GM13977 (cell line): ENCODE measurements around the gene FAM163A.
"Not testable (repeated sequence)": the region's sequence is repeated elsewhere in the genome, so short reads cannot be mapped to it uniquely, and the experiment has no call there.

Experiments
- DNase-seq: peaks from one replicate; pipeline ENCODE4 v3.0.0; 2012; ENCODE audit warnings: low spot score
- in situ Hi-C: fragments of 300-500 bp; cut with MboI; formaldehyde crosslinking; loops from one replicate; pipeline ENCODE4 v1.12.0; 2022; ENCODE audit warnings: low sequenced_read_pairs, low pct_unique_long_range_greater_than_20kb, mixed read lengths, inconsistent platforms; ENCODE audit not compliant: unreplicated experiment
- TF ChIP-seq, protein P1 (sequence below): IDR thresholded peaks from 2 replicates; pipeline ENCODE4 v1.5.1; 2012; ENCODE audit warnings: mild to moderate bottlenecking, control low read depth; ENCODE audit not compliant: insufficient read depth; ENCODE audit errors: extremely low read depth, missing control alignments

The FAM163A gene

DNA sequence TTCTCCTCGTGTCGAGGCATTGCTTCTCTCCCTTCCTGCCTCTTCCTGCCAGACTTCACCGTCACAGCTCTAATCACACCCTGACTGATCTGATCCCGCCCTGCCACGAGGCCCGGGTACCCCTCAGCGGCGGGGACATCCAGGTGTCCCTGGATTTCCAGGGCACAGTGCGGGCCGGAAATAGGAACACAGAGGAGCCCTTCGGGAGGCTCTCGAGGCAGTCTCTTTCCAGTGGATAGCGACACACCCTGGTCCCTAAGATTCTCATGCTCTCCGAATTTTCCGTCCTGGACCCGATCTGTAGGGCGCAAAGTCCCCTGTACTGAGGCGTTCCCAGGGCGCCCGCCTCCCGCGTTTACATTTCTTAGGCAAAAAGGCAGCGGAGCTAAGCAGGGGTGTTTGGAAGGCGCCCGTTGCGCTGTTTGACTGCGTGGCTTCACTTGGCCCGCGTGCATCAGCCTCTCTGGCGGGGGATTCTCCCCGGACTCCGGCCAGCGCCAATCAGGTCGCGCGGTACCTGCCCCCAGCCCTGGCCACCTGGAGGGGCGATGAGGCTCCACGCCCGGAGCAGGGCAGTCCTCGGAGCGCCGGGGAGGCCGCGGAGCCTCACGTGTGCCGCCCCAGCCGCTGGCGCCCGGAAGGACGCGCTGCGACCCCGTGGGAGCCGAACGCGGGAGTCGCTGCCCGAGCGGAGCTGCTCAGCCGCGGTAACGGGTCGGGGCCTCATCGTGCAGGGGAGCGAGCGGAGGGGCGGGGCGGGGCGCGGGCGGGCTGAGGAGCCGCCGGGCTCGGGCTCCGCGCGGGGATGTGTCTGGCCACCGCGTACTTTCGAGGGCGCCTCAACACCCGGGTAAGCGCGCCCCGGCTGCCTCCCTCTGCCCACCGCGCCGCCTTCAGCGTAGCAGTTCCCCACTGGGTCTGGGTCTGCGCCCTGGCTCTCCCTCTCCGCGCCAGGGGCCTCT, at the start of gene FAM163A:
Gene FAM163A, plus strand, starts transcription at position 575 of the 962 bp plus-strand sequence. CDS start 69,807 bp downstream, outside the sequence.
- peak; percentile 28 for DNase-seq
- TF ChIP-seq, protein P1, sequence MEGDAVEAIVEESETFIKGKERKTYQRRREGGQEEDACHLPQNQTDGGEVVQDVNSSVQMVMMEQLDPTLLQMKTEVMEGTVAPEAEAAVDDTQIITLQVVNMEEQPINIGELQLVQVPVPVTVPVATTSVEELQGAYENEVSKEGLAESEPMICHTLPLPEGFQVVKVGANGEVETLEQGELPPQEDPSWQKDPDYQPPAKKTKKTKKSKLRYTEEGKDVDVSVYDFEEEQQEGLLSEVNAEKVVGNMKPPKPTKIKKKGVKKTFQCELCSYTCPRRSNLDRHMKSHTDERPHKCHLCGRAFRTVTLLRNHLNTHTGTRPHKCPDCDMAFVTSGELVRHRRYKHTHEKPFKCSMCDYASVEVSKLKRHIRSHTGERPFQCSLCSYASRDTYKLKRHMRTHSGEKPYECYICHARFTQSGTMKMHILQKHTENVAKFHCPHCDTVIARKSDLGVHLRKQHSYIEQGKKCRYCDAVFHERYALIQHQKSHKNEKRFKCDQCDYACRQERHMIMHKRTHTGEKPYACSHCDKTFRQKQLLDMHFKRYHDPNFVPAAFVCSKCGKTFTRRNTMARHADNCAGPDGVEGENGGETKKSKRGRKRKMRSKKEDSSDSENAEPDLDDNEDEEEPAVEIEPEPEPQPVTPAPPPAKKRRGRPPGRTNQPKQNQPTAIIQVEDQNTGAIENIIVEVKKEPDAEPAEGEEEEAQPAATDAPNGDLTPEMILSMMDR = no peak
- in situ Hi-C loops = no loop called here

DNA sequence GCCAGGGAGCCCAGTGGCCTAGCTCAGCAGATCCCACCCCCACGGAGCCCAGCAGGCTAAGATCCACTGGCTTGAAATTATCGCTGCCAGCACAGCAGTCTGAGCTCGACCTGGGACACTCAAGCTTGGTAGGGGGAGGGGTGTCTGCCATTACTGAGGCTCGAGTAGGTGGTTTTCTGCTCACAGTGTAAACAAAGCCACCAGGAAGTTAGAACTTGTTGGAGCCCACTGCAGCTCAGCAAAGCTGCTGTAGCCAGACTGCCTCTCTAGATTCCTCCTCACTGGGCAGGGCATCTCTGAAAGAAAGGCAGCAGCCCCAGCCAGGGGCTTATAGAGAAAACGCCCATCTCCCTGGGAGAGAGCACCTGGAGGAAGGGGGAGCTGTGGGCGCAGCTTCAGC, 48.6 kb upstream of the FAM163A start:
- DNase-seq, in situ Hi-C loops: not testable (repeated sequence)

DNA sequence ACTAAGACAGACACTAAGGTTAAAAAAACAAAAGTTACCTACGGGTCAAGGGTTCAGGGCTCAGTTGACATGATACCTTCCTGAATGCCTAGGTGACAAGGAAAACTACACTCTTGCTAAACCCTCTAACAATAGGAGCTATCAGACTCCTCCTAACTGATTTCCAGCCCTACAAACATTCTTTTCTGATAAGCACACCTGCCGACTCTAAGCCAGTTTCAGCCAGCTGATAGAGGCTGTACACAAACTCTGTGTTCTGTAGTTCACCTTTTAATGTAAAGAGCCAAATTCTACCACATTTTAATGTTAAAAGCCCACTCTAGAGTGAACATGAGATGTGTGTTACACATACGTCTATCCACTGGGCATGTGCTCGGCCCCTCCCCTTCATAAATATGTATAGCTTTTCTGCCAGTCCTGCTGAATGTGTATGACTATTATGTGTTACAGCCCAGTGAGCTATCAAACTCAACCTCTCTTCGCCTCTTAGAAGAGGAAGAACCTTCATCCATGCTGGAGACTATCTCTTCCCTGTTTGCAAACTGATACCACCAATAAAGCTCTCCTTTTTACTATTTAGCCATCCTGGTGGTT, 40.0 kb upstream of the FAM163A start:
- TF ChIP-seq, protein P1 = no peak
- in situ Hi-C loops = loop anchor here (25.0 kb wide), 1 partner anchor 484 kb away; no protein-coding TSS in a partner anchor

DNA sequence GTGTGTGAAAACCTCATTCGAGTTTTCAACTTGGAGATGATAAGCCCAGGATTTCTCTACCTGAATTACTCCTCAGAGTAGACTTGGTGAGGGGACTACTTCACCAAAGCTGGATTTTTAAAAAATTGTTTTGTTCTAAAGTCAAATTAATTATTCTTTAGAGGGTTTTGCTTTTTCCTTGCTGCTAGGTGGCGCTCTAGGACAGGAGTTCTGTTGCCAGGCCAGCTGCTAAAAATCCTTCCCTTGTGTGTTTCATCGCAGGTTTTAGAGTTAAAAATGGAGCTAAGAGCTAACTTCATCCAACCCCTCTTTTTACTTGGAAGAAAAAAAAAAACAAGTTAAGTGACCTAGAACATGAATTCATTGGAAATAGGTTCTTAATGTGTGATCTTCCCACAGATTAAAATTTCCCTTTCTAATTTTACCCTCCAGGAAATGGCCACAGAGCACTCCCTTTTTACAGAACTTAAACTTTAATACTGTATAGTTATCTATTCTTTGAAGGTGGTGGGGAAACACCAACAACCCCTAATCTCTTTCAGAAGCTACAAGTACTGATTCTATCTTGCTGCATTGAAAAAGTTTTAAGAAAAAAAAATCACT, 36.7 kb upstream of the FAM163A start:
- in situ Hi-C loops = loop anchor here (25.0 kb wide), 1 partner anchor 481 kb away; no protein-coding TSS in a partner anchor
- TF ChIP-seq, protein P1 = peak; percentile 77
- peak; percentile 52 for DNase-seq

More for the DNA sequence above, 40.0 kb upstream of the FAM163A start:
- no peak for DNase-seq

DNA sequence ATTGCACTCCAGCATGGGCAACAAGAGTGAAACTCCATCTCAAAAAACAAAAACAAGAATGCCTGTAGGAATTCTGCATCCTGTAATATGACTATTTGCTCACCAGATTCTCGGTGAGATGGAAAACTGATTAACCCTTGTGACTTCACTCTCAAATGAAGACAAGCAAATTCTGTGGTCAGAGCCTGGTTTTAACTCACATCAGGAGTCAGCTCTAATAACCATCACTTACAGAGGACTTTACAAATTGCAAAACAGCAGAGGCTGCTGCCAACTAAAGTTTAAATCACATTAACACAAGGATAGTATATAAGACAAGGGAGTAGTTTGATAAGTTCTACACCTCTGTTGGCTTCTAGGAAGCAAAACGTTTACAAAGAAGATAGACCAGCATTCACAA, 35.7 kb upstream of the FAM163A start:
- in situ Hi-C loops = loop anchor here (25.0 kb wide), 1 partner anchor 480 kb away; no protein-coding TSS in a partner anchor
- TF ChIP-seq, protein P1 = no peak

DNA sequence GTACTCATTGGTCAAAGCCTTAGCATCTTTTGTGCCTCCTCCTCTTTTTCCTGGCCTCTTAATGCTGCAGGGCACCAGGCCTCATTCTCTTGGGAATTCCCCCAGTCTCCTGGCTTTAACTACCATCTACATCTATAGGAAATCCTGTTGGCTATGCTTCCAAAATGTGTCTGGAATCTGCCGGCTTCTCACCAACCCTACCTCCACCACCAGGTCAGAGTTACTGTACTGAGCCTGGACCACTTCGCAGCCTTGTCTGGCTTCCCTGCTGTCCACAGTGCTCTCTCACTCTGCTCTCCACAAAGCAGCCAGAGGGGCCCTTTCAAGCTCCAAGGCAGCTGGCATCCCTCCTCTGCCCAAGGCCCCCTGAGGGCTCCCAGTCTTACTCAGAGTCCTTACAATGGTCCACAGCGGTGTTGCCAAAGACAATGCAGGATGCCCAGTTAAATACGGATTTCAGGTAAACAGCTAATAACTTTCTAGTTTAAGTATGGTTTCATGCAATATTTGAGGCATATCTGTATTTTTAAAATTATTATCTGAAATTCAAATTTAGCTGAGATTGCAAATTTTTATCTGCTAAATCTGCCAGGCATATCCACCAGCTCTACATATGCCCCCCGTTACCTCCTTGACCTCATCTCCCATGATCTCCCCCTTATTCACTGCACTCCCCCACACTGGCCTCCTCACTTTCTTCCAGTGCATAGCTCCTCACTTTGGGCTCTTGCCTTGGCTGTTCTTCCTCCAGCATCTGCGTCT, 34.5 kb upstream of the FAM163A start:
- TF ChIP-seq, protein P1 = no peak
- in situ Hi-C loops = loop anchor here (25.0 kb wide), 1 partner anchor 479 kb away; no protein-coding TSS in a partner anchor

More for the DNA sequence above, 35.7 kb upstream of the FAM163A start:
- no peak for DNase-seq

More for the DNA sequence above, 34.5 kb upstream of the FAM163A start:
- no peak for DNase-seq
